Endothelial cell (in vitro differentiated cells): ENCODE results near the gene TCERG1L. TPM values are rescaled to one million over a fixed set of nuclear protein-coding genes. Genes with fewer than 3 reads are reported as not detected.

ENCODE experiments used
- DNase-seq: peaks from one replicate; pipeline ENCODE4 v3.0.0; 2021; ENCODE audit warnings: low spot score
- H3K27ac Mint-ChIP-seq: one replicate; pipeline ENCODE4 v1.8.0; 2021; ENCODE audit warnings: mixed read lengths, inconsistent platforms; ENCODE audit not compliant: unreplicated experiment
- H3K27me3 Mint-ChIP-seq: one replicate; pipeline ENCODE4 v1.8.0; 2021; ENCODE audit warnings: mild to moderate bottlenecking, moderate library complexity, mixed read lengths, inconsistent platforms; ENCODE audit not compliant: unreplicated experiment
- H3K36me3 Mint-ChIP-seq: one replicate; pipeline ENCODE4 v1.8.0; 2021; ENCODE audit warnings: mild to moderate bottlenecking, low read depth, mixed read lengths, inconsistent platforms; ENCODE audit not compliant: unreplicated experiment
- H3K4me1 Mint-ChIP-seq: one replicate; pipeline ENCODE4 v1.8.0; 2021; ENCODE audit warnings: mild to moderate bottlenecking, mixed read lengths, inconsistent platforms; ENCODE audit not compliant: unreplicated experiment
- H3K4me3 Mint-ChIP-seq: one replicate; pipeline ENCODE4 v1.8.0; 2021; ENCODE audit warnings: mild to moderate bottlenecking, mixed read lengths, inconsistent platforms; ENCODE audit not compliant: unreplicated experiment
- H3K9me3 Mint-ChIP-seq: one replicate; pipeline ENCODE4 v1.8.0; 2021; ENCODE audit warnings: mixed read lengths, inconsistent platforms; ENCODE audit not compliant: unreplicated experiment
- total RNA-seq: library from RNA; stranded (reverse); fragmentation: NEBNext Ultra II Directional; extraction: Animal tissue kit (Norgen Biotek cat#: 25700); gene quantifications from one replicate; pipeline ENCODE4 v1.2.1, GENCODE V29; 2021; ENCODE audit not compliant: unreplicated experiment
- TF ChIP-seq, protein P1 (sequence below): fragments of 200-600 bp; sonication (generic); IDR thresholded peaks from one replicate; pipeline ENCODE4 v1.5.0; 2021; ENCODE audit warnings: antibody characterized with exemption; ENCODE audit not compliant: unreplicated experiment

TCERG1L gene
- total RNA-seq, 1 donor from 2014 or later = not detected

DNA sequence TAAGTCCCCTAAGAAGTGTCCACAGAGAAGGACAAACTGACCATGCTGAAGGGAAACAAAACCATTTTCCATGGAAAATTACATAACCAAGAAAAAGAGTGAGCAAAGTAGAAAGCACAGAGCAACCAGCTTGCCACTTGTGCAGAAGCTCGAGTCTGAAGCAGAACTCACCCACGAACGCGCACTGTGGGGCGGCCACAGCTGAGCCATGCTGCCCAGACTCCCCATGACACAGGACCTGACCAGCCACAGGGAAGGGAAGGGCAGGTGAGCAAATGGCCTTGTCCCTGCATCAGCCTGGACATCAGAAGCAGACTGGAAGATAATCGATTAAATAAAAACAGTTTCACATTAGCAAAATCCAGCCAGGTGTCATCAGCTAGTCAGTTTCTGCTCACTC is 95.7 kb downstream of the TCERG1L start:
- no peak for DNase-seq
- H3K4me3 Mint-ChIP-seq = no peak overlapping the region
- H3K36me3 Mint-ChIP-seq = peaks cover 10% of the 10 kb centered on the region
- H3K27ac Mint-ChIP-seq = no peak overlapping the region
- H3K9me3 Mint-ChIP-seq = peaks cover 33% of the 10 kb centered on the region
- peaks cover 5% of the 10 kb centered on the region for H3K27me3 Mint-ChIP-seq
- TF ChIP-seq, protein P1, sequence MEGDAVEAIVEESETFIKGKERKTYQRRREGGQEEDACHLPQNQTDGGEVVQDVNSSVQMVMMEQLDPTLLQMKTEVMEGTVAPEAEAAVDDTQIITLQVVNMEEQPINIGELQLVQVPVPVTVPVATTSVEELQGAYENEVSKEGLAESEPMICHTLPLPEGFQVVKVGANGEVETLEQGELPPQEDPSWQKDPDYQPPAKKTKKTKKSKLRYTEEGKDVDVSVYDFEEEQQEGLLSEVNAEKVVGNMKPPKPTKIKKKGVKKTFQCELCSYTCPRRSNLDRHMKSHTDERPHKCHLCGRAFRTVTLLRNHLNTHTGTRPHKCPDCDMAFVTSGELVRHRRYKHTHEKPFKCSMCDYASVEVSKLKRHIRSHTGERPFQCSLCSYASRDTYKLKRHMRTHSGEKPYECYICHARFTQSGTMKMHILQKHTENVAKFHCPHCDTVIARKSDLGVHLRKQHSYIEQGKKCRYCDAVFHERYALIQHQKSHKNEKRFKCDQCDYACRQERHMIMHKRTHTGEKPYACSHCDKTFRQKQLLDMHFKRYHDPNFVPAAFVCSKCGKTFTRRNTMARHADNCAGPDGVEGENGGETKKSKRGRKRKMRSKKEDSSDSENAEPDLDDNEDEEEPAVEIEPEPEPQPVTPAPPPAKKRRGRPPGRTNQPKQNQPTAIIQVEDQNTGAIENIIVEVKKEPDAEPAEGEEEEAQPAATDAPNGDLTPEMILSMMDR = no peak
- no peaks in the 10 kb centered on the region for H3K4me1 Mint-ChIP-seq

DNA sequence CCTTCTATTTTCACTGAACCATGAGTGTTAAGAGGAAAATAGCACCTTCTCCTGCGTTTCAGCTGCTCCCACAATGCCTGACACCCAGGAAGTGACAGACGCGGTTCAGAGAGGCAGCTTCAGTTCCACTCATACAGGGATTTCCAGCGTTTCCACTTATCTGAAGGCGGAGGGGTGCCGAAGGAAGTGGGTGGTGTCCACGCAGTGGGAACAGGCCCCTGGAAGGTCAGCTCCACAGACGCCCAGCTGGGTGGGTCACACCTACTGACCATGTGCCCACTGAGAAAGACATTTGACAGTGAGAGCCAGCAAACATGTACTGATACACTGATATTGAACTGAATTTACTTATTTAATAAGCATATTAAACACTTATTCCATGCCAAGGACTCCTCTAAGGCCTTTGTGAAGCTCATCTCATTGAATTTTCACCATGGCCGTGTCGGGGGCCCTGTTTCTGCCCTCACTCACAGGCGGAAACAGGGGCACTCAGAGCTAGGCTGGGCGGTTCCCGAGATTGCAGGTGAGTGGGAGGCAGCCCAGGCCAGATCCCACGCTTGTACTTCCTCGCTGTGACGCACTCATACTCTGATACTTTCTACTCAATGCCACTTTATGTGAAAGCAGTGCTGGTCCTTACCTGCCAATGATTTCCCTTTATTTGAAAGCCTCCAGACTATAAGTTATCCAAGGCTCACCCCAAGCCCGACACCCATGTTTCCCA is 96.8 kb downstream of the TCERG1L start:
- Mint-ChIP-seq H3K36me3 (peaks cover 10% of the 10 kb centered on the region), H3K4me3 (no peak overlapping the region), H3K27me3 (peaks cover 6% of the 10 kb centered on the region), H3K27ac (no peak overlapping the region), H3K4me1 (no peaks in the 10 kb centered on the region), H3K9me3 (peaks cover 33% of the 10 kb centered on the region)
- DNase-seq = no peak
- TF ChIP-seq, protein P1 = no peak

DNA sequence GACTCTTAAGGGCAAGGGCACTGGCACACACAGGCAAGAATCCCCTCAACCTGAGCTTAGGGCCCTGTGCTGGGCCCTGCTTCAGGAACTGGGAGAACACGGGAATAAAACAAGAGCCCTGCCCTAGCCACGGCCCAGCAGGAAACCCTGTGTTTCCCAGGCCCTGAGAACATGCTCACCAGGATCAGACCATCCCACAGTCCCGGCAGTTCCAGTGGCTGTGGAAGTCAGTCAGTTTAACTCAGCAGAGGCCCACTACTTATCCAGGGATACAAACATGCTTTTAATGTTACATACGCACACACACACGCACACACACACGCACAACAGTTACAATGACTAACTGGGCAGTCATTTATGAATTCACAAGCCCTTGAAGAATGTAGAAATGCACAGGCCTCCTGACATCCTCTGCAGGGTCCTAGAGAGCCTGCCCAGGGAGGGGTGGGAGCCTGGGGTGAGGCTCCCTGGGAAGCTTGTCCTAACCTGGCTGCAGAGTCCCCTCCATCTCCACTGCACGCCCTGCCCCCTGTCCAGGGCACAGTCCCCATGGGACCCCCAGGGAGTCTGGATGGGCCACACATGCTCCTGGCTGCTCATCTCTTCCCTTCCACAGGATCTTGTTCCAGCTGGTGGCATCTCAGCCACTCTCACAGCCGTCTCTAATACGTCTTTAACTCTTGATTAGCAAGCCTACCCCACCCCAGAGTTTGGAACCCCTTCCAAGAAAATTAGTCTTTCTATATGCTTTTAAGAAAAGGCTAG is 97.6 kb downstream of the TCERG1L start:
- peaks cover 33% of the 10 kb centered on the region for H3K9me3 Mint-ChIP-seq
- no peak overlapping the region for H3K4me3 Mint-ChIP-seq
- no peaks in the 10 kb centered on the region for H3K4me1 Mint-ChIP-seq
- TF ChIP-seq, protein P1 = no peak
- H3K36me3 Mint-ChIP-seq = peaks cover 10% of the 10 kb centered on the region
- no peak for DNase-seq
- H3K27me3 Mint-ChIP-seq = peaks cover 6% of the 10 kb centered on the region
- H3K27ac Mint-ChIP-seq = no peak overlapping the region

DNA sequence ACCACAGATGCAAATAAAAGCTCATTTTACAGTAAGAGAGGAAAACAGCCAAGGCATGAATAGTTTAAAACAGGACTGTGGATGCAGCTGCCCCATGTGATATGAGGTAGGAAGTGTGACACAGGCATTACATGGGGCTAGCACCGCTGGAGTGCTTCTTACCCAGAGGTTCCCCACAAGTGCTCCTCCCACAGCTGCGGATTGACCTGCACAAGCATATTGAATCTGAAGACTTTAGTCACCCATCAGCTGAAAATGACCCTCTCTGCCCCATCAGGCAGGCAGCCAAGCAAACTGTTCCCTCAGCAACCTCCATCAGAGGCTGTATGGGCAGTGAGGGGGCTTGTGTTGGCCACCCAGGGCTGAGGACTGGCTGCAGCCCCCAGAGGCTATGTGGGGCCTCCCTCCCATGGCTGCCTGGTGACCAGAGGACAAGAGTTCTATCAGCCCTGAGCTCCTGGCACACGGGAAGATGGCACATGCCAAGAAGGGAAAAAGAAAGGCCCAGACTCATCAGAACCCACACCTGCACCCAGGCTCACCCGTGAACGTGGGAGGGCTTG is 98.7 kb downstream of the TCERG1L start:
- DNase-seq = no peak
- peaks cover 33% of the 10 kb centered on the region for H3K9me3 Mint-ChIP-seq
- no peak overlapping the region for H3K4me3 Mint-ChIP-seq
- H3K36me3 Mint-ChIP-seq = peaks cover 10% of the 10 kb centered on the region
- no peak overlapping the region for H3K27ac Mint-ChIP-seq
- no peaks in the 10 kb centered on the region for H3K4me1 Mint-ChIP-seq
- peaks cover 6% of the 10 kb centered on the region for H3K27me3 Mint-ChIP-seq
- TF ChIP-seq, protein P1 = no peak
